K562 (cell line): ENCODE results near the gene WWOX.

Source experiments
- ATF4 ChIP-seq: fragments of 450-650 bp; formaldehyde crosslinking; IDR thresholded peaks from 2 replicates; pipeline ENCODE4 v1.4.0; 2022; ENCODE audit warnings: mild to moderate bottlenecking, moderate library complexity
- BCL6 ChIP-seq: fragments of 250-450 bp; sonication (Bioruptor Pico); IDR thresholded peaks from 2 replicates; pipeline ENCODE4 v1.4.0; 2020
- CTCF ChIP-seq, 3 experiments: IDR thresholded peaks in 2 of 3; conservative IDR thresholded peaks in 1 of 3; 2 replicates each; pipeline ENCODE4 v1.5.1; 2011 to 2012; ENCODE audit warnings: low read length in 3 of 3, mild to moderate bottlenecking in 3 of 3, control low read depth in 2 of 3, improper control_type of control experiment in 1 of 3, inconsistent platforms in 1 of 3, low read depth in 1 of 3, mixed read lengths in 1 of 3, moderate library complexity in 1 of 3; ENCODE audit not compliant: insufficient read depth in 2 of 3
- POLR2A ChIP-seq: fragments of 450-650 bp; conservative IDR thresholded peaks from 2 replicates; pipeline ENCODE4 v1.6.1; 2016
- POU5F1 ChIP-seq: fragments of 150-350 bp; IDR thresholded peaks from 2 replicates; pipeline ENCODE4 v1.6.1; 2014; ENCODE audit warnings: borderline replicate concordance, low read length, low read depth, mild to moderate bottlenecking; ENCODE audit not compliant: partially characterized antibody
- RAD21 ChIP-seq, 2 experiments: fragments of 250-450 bp in 1 of 2; fragments of 450-650 bp in 1 of 2; sonication (Bioruptor Pico) in 1 of 2; formaldehyde crosslinking in 1 of 2; IDR thresholded peaks in 1 of 2; conservative IDR thresholded peaks in 1 of 2; 2 replicates each; pipeline versions ENCODE4 v1.4.0 to v1.8.0; 2020 to 2022; ENCODE audit warnings: mild to moderate bottlenecking in 2 of 2, moderate library complexity in 1 of 2
- RFX1 ChIP-seq: fragments of 450-650 bp; IDR thresholded peaks from 2 replicates; pipeline ENCODE4 v1.6.1; 2016; ENCODE audit warnings: mild to moderate bottlenecking, moderate library complexity
- SIN3A ChIP-seq, 2 experiments: fragments of 150-350 bp in 1 of 2; IDR thresholded peaks; 2 replicates each; pipeline ENCODE4 v1.6.1; 2011 to 2016; ENCODE audit warnings: borderline replicate concordance in 2 of 2, low read depth in 2 of 2, low read length in 2 of 2, mild to moderate bottlenecking in 2 of 2, moderate library complexity in 2 of 2; ENCODE audit not compliant: control insufficient read depth in 1 of 2
- TAF9B ChIP-seq: fragments of 450-650 bp; IDR thresholded peaks from 2 replicates; pipeline ENCODE4 v1.6.1; 2018; ENCODE audit warnings: mild to moderate bottlenecking; ENCODE audit not compliant: partially characterized antibody
- ZBTB26 ChIP-seq: fragments of 450-650 bp; formaldehyde crosslinking; IDR thresholded peaks from 2 replicates; pipeline ENCODE4 v1.4.0; 2022; ENCODE audit warnings: missing genetic modification characterization

- no peak for TF ChIP-seq TAF9B
- TF ChIP-seq BCL6 (CRISPR knock-in tag), result no peak
- TF ChIP-seq RAD21 (CRISPR knock-in tag; conservative IDR thresholded peaks at IDR 0.05 in 1 of 2, IDR thresholded peaks at IDR 0.05 in 1 of 2), result no peak
- TF ChIP-seq SIN3A (IDR thresholded peaks at IDR 0.05; ENCODE audit: borderline replicate concordance in 2 of 2, control insufficient read depth in 1 of 2, low read depth in 2 of 2, low read length in 2 of 2), result no peak
- TF ChIP-seq CTCF (IDR thresholded peaks at IDR 0.05 in 2 of 3, conservative IDR thresholded peaks at IDR 0.05 in 1 of 3; ENCODE audit: insufficient read depth in 2 of 3, low read depth in 1 of 3, low read length in 3 of 3), result no peak
- no peak for TF ChIP-seq POLR2A
- TF ChIP-seq RFX1, result no peak
- no peak for TF ChIP-seq ATF4 (CRISPR knock-in tag)
- no peak for TF ChIP-seq POU5F1
- no peak for TF ChIP-seq ZBTB26 (CRISPR knock-in tag)
Measured at GRCh38 chr16:78656887-78657286, 557.4 kb downstream of the WWOX start.
